GM11168 (cell line): ENCODE measurements around the gene TMCC1.

Source experiments
- in situ Hi-C: fragments of 300-500 bp; cut with MboI; formaldehyde crosslinking; loops from one replicate; pipeline ENCODE4 v1.12.0; 2022; ENCODE audit warnings: low sequenced_read_pairs; ENCODE audit not compliant: unreplicated experiment

TMCC1 gene

DNA sequence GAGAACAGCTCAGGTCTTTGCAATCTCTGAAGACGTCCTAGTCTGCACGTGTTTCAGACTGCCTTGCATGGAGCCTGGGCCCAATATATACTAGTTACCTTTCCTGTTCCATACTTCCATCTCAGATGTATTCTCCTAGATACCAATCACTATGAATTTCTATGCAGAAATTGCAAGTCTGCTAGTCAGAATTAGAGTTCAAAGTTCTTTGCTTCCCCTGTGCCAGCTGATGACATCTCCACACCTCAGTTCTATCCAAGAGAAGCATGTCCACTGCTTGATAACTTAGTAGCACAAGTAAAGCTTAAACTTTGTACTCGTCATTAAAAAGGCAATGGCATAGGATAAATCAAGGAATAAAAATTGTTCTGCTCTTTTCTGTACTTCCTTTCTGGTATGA, 153.4 kb downstream of the TMCC1 start:
- in situ Hi-C loops = no loop called here

DNA sequence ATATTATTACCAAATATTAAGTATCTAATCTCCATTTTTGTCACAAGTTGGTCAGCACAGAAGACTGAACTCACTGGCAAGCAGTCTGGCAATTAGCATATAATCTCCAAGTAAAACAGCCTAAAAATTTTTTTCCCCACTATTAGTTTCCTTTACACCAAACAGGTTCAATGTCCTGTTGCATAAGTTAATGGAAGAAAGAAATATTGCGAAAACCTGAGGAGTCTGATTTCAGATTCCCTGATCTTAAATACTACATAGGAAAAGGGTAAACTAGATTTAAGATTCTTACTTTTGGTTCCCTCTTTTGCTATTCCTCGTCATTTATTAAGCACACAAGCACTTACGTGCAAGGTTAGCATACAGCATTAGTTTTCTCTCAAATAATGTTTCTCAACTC, 153.9 kb downstream of the TMCC1 start:
- in situ Hi-C loops = no loop called here

DNA sequence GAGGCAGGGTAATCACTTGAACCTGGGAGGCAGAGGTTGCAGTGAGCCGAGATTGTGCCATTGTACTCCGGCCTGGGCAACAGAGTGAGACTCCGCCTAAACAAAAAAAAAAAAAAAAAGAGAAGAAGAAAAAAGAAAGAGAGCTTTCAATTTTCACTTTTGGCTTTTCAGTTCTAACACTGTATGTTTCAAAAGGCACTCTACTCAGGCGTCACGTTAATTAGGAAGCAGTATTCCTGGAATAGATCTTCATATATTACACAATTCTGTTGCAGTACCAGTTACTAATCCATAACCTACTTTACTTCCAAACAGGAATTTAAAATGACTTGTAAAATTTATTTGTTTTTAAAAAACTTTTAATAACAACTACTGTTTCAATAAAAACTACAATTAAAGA, 155.3 kb downstream of the TMCC1 start:
- in situ Hi-C loops = no loop called here

DNA sequence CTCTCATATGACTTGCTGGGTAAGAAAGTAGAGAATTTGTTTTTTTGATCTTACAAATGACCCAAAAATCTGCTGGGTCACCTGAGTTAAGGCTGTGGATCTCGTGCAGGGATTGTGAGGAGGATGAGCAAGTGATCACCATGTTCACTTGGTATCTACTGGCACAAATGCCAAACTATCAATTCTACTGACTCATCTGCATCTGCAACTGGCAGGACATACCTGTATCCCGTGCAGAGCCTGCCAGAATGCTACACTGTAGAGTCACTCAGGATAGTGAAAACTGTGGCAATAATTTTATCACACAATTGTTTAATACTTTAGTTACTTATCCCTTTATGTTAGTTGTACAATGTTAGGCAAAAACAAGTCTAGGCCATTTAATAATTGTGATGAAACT, 157.4 kb downstream of the TMCC1 start:
- in situ Hi-C loops = no loop called here

DNA sequence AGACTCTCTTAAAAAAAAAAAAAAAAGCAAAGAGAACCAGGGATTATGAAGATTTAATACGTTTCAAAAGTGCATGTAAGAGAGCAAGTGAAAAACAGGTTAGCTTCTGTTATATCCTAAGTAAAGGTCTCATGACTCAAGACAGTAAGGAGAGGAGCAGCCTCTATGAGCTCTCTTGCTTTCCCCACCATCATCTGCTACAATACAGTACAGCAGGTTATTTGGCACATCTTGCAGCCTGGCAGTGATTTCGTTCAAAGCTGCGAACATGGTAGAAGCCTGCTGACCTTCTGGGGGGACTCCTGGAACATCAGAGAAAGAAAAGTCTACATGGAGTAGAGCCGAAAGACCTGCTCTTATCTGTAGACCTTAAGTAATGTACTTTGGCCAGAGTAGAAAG, 157.9 kb downstream of the TMCC1 start:
- in situ Hi-C loops = no loop called here

DNA sequence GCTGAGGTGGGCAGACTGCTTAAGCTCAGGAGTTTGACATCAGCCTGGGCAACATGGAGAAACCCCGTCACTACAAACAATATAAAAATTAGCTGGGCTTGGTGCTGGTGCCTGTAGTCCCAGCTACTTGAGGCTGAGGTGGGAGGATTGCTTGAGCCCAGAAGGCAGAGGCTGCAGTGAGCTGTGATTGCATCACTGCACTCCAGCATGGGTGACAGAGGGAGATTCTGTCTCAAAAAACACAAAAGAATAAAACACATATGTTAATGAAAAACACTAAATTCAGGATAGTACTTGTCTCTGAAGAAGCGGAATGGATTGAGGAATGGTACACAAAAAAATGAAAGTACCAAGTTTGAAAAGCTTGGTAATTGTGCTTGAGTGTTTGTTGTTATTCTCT, 159.1 kb downstream of the TMCC1 start:
- in situ Hi-C loops = no loop called here

DNA sequence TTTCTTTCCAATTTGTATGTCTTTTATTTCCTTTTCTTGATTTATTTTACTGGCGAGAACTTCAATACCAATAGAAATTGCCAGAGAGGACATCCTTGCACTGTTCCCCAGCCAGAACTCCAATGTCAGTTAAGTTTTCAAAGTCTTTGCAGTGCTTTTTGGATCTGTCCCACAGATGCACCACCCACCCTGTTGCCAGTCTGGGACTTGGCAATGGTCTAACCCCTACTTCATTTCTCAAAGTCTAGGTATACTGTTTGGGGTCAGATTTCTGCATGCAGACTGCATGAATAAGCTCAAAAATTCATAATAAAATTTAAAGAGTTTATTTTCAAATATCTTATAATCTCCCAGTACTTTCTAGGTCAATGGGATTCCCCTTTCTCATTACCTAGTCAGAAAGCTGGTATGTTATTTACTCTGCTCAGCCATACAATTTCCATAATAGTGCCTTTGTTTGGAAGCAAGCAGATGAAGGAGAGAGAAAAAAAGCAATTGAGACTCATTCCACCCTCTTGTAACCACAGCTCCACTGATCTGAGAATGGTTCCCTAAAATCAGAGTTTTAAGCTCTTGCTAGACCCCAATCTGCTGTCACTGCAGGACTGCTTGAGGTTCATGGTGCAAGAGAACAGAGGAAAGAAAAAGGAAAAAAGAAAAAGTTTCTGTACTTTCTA, 161.2 kb downstream of the TMCC1 start:
- in situ Hi-C loops = no loop called here

DNA sequence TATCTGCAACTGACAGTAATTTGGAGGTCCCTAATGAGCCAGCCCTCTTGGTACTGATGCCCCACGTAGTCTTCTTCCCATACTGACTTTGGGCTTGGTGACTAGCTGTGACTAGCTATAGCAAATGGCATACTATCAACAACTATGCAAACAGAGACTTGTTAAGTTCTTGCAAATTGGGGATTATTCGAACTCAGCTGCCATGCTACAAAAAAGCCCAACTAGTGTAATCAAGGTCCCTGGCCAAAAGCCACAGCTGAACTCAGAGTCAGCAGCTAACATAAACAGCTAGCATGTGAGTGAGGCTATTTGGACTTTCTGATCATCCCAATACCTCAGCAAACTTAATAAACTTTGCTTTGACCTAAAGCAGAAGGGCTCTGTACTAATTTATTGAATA, 165.8 kb downstream of the TMCC1 start:
- in situ Hi-C loops = no loop called here

DNA sequence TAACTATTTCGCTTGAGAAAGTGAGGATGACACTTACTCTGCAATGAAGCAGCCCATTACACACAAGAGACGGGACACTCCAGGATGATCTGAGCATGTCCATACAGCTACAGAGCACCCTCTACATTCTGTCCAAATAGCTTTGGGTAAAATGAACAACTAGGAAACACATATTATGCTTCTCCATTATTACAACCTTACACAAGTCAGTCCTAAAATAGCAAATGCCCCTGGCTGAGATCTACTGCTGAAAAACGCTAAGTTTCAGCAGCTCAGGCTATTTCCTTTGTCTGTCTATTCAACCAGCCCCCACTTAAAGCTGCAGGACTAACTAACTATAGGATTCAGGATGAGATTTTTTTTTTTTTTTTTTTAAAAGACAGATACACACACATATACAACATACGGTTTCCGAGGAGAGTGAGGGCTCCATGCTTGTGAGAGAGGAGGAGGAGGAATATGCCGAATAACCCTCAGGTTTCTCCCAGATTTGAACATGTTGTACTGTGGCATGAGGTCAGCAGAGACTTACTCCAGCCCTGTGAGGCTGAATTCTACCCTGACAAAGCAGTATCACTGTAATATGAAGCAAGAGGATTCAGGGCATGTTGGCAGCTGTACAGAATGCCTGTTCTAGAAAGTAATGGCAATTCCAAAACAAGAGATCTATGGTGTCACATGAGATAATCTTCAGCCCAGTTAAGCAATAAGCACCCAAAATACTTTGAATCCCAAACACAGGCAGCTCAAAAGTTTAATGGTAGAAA, 169.8 kb downstream of the TMCC1 start:
- in situ Hi-C loops = no loop called here

DNA sequence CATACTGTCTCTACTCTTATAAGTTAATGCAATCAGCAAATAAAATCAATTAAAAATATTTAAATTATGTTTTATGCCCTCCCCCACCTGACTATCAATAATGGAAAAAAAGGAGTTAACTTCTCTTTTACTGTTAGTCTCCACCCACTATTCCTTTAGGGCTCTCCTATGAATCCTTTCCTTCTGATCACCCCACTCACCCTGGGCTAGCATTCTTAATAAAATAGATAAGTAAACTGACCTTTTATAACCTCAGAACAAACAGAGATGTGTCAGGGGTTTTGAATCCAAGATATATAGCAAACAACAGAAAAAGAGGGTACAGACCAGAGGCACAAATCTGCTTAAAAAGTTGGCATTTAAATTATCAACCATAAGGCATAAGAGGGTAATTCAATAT, 171.0 kb downstream of the TMCC1 start:
- in situ Hi-C loops = no loop called here

DNA sequence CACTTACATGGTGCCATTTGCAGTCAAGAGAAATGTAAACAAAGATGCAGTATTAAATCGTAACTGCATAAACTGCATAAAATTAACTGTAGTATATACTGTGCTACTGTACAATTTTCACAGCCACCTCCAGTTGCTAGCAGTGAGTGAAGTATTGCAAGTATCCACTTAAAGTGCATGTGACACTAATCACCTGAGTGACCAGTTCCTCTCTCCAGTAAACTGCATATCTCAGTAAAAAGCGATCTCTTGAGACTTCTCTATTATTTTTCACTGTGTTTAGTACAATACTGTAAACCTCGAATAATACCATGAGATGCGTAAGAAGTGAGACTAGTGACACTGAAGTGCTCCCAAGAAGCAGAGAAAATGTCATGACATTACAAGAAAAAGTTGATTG, 175.3 kb downstream of the TMCC1 start:
- in situ Hi-C loops = no loop called here

DNA sequence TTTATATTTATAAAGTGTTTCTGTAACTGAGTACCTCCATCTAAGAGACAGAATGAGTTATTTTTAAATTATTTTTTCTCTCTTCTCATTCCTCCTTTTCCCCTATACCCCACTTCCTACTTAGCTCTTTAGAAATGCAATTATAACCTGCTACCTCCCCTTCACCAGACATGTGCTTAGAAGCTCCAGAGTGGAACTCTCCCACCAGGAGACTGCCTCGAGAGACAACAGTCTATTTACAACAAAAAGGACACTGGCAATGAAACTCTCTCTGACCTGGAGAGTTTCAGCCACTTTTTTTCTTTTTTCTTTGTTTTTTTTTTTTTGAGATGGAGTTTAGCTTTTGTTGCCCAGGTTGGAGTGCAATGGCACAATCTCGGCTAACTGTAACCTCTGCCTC, 177.7 kb downstream of the TMCC1 start:
- in situ Hi-C loops = no loop called here

DNA sequence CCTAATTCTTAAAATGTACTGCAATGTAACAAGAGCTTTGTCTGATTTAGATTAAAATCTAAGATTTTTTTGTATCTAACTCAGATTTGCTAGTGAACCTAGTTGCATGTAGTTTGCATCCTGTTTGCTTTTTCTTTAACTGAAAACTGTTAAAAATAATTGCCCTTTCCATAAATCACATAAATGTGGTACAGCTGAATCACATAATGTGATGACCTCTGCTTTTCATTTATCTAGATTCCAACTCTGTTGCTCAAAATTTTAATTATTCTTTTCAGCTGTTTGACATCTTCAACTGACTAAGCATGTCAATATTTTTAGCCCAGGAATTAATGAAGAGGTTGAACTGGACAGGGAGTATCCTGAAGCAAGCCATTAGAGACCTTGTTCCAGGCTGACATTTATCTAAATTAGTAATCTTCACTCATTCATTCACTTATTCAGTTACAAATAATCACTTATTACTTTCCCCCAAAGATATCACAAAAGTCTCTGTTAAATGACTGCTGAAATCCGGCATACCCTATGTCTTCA, 185.1 kb downstream of the TMCC1 start:
- in situ Hi-C loops = no loop called here

DNA sequence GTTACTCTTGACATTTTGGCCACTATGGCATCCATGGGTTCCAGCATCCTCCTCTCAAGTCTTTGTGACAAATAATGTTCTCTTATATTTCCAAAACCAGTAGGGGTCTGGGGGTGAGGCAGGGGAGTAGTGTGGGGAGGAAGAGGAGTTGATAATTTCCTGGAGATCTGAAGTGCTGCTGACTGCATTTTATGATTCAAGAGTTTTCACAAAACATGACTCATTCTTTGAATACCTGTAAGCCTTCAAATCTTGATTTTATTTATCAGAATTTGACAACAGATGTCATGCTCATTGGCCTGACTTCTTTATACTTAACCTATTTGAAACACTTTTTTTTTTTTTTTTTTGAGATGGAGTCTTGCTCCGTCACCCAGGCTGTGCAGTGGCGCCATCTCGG, 188.2 kb downstream of the TMCC1 start:
- in situ Hi-C loops = no loop called here

DNA sequence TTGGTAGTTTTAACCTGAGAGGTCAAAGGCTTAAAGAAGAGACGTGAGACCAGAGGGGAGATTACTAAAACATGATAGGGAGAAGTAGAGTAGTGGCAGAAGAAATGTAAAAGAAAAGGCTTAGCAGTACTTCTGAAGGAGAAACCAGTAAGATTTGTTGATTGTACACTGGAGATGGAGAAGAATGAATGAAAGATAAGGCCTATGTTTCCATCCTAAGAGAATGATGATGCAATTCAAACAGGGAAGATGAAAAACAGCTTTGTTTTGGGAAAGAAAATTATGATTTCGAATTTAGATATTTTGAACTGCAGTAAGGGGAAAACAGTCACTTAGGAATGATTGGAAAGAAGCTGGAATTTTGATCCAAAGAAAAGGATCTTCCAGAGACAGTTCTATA, 189.6 kb downstream of the TMCC1 start:
- in situ Hi-C loops = no loop called here

DNA sequence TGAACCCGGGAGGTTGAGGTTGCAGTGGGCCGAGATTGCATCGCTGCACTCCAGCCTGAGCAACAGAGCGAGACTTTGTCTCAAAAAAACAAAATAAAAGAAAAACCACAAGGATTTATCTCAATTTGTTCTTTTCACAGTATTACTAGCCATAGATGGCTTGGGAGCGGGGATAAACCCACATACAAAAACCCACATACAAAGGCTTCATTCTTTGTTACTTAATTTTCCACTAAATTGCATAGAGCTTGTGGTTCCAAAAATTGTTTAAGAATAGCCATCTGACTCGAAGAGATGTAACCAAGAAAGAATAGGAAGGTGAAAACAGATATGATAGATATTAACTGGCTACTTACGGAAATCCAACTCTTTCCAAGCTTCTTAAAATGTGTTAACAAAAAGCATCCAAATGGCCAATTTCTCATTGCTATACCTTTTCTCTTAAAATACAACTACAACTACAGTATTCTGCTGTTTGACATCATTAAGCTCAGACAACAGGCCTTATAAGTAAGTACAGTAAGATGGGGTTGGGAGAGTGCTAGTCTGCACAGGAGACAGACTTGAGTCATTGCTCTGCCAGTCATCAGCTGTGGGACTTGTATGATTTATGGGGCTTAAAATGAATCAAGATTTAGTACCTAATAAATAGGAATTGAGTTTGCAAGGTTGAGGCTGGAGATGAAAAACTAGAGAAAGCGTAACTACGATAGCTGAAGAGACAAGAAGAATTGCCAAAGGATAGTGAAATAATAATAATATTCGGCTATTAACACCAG, 190.4 kb downstream of the TMCC1 start:
- in situ Hi-C loops = no loop called here

DNA sequence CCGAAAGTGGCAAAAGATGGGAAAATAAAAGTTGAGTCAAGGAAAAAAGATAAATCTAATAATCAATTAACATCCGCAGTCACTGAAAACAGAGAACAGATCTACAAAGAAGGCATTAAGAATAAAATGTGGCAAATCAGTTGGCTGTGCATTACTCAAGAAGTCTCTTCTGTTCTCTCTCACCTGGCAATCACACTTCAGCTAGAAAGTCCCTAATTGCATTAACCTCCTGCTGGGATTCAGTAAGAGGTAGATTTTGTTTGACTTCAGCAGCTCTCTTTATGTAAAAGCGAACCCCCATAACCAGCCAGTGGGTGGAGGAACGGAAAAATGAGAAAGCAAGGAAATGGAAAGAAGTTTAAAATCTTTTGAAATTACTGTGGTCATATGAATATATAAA, 192.3 kb downstream of the TMCC1 start:
- in situ Hi-C loops = no loop called here

DNA sequence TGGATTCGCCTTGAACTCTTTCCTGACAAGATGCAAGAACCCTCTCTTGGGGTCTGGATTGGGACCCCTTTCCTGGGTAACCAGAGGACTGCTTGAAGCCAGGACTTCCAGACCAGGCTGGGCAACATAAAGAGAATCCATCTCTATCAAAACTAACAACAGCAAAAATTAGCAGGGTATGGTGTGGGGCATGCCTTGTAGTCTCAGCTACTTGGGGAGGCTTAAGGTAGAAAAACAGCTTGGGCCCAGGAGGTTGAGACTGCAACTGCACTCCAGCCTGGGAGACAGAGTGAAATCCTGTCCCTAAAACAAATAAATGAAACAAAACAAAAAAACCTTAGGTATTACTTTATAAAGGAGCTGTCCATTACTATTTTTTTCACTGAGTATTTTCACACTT, 193.9 kb downstream of the TMCC1 start:
- in situ Hi-C loops = no loop called here

DNA sequence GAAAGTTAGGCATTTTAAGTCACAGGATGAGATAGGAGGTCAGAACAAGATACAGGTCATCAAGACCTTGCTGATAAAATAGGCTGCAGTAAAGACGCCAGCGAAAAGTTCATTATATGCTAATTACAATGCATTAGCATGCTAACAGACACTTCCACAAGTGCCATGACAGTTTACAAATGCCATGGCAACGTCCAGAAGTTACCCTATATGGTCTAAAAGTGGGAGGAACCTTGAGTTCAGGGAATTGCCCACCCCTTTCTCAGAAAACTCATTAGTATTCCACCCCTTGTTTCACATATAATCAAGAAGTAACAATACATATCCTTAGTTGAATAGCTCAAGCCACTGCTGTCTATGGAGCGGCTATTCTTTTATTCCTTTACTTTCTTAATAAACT, 194.3 kb downstream of the TMCC1 start:
- in situ Hi-C loops = no loop called here

DNA sequence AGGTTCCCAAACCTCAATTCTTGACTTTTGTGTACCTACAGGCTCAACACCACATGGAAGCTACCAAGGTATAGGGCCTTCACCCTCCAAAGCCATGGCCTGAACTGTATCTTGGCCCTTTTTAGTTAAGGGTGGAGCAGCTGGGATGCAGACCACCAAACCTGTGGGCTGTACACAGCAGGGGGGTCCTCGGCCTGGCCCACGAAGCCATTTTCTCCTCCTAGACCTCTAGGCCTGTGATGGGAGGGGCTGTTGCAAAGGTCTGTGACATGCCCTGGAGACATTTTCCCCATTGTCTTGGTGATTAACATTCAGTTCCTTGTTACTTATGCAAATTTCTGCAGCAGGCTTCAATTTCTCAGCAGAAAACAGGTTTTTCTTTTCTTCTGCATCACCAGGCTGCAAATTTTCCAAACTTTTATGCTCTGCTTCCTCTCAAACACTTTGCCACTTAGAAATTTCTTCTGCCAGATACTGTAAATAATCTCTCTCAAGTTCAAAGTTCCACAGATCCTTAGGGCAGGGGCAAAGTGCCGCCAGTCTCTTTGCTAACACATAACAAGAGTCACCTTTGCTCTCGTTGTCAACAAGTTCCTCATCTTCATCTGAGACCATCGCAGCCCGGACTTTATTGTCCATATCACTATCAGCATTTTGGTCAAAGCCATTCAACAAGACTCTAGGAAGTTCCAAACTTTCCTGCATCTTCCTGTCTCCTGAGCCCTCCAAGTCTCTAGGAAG, 196.1 kb downstream of the TMCC1 start:
- in situ Hi-C loops = no loop called here
